PC-3 (cell line): ENCODE results near the gene TRAF3.

ENCODE experiments used
- CTCF ChIP-seq: fragments of 300-600 bp; sonication (generic); conservative IDR thresholded peaks from 2 replicates; pipeline ENCODE4 v1.5.1; 2017; ENCODE audit warnings: antibody characterized with exemption, low read depth, mild to moderate bottlenecking, low read length
- EZH2 ChIP-seq: fragments of 300-600 bp; sonication (generic); IDR thresholded peaks from one replicate; pipeline ENCODE4 v1.6.1; 2017; ENCODE audit warnings: antibody characterized with exemption, mild to moderate bottlenecking, low read length; ENCODE audit not compliant: unreplicated experiment
- EZH2phosphoT487 ChIP-seq: fragments of 300-600 bp; sonication (generic); IDR thresholded peaks from 2 replicates; pipeline ENCODE4 v1.6.1; 2018; ENCODE audit warnings: mild to moderate bottlenecking, antibody characterized with exemption, low read length, borderline replicate concordance

GRCh38 chr14:102849526-102850379 lies 72.5 kb downstream of the TRAF3 start:
- no peak for TF ChIP-seq CTCF
- no peak for TF ChIP-seq EZH2
- TF ChIP-seq EZH2phosphoT487 = no peak
